GM12878 (cell line): ENCODE measurements around the gene CELSR2. TPM values are rescaled to one million over a fixed set of nuclear protein-coding genes. Genes with fewer than 3 reads are reported as not detected.

ENCODE experiments used
- ATAC-seq: fragments of 200-7000 bp; cut with Tn5 transposase; 3 replicates; pipeline ENCODE4 v1.9.1; 2020; ENCODE audit warnings: mild to moderate bottlenecking, moderate library complexity
- BruUV-seq: library from RNA; stranded (reverse); fragments of 400-500 nt; replicated peaks from 2 replicates; lab custom pipeline; 2021; lab: Mats Ljungman, UMichigan
- CTCF ChIA-PET: fragments of 300-600 bp; sonication (Branson Sonifier 250); formaldehyde crosslinking; extraction: SDS; loops from one replicate; lab custom pipeline; 2021; ENCODE audit warnings: inconsistent platforms; lab: Yijun Ruan, JAX
- POLR2A ChIA-PET: fragments of 350-600 bp; formaldehyde crosslinking; extraction: SDS; loops from one replicate; lab custom pipeline; 2021; ENCODE audit warnings: inconsistent platforms; lab: Charles Lee
- RAD21 ChIA-PET: fragments of 300-600 bp; sonication (Branson Sonifier 250); formaldehyde crosslinking; loops from one replicate; lab custom pipeline; 2023; ENCODE audit warnings: antibody characterized with exemption; ENCODE audit not compliant: unreplicated experiment; lab: Charles Lee
- SMC1A ChIA-PET: fragments of 300-600 bp; sonication (Branson Sonifier 250); formaldehyde crosslinking; loops from one replicate; lab custom pipeline; 2023; ENCODE audit not compliant: unreplicated experiment, uncharacterized antibody; lab: Charles Lee
- DNase-seq: peaks from one replicate; pipeline ENCODE4 v3.0.0-alpha.2; 2011; ENCODE audit warnings: low read depth, low spot score
- FAIRE-seq: peaks from 3 replicates; lab custom pipeline; 2011; peaks lifted over from hg19 to GRCh38; lab: Jason Lieb, UNC
- H2AFZ ChIP-seq: 2 replicates; pipeline ENCODE4 v1.6.0; 2011; ENCODE audit warnings: low read depth, low read length, control low read depth; ENCODE audit not compliant: control insufficient read depth
- H3K27ac ChIP-seq: 2 replicates; pipeline ENCODE4 v1.5.1; 2011; ENCODE audit warnings: control low read depth; ENCODE audit not compliant: control insufficient read depth, insufficient read depth
- H3K27me3 ChIP-seq, 2 experiments: replicated peaks in 1 of 2; 2 replicates each; pipeline versions ENCODE4 v1.6.0 to v1.6.1; 2011; ENCODE audit warnings: low read length in 1 of 2; ENCODE audit not compliant: control insufficient read depth in 2 of 2, insufficient read depth in 2 of 2
- H3K36me3 ChIP-seq, 2 experiments: 2 replicates each; pipeline ENCODE4 v1.5.1; 2011; ENCODE audit warnings: low read length in 1 of 2; ENCODE audit not compliant: control insufficient read depth in 2 of 2, insufficient read depth in 2 of 2
- H3K4me1 ChIP-seq: 2 replicates; pipeline ENCODE4 v1.6.1; 2011; ENCODE audit warnings: mild to moderate bottlenecking, low read length, moderate library complexity, mixed read lengths; ENCODE audit not compliant: control insufficient read depth, insufficient read depth
- H3K4me2 ChIP-seq: 2 replicates; pipeline ENCODE4 v1.6.0; 2011; ENCODE audit warnings: control low read depth; ENCODE audit not compliant: control insufficient read depth, insufficient read depth
- H3K4me3 ChIP-seq: fragments of 200-600 bp; sonication (generic); 2 replicates; pipeline ENCODE4 v1.5.1; 2016
- H3K79me2 ChIP-seq: 2 replicates; pipeline ENCODE4 v1.6.0; 2011; ENCODE audit warnings: low read length; ENCODE audit not compliant: control insufficient read depth, insufficient read depth
- H3K9ac ChIP-seq: 2 replicates; pipeline ENCODE4 v1.8.0; 2011; ENCODE audit warnings: low read length, control low read depth, mixed read lengths; ENCODE audit not compliant: control insufficient read depth, insufficient read depth
- H3K9me3 ChIP-seq: replicated peaks from 3 replicates; pipeline ENCODE4 v1.5.1; 2011; ENCODE audit warnings: mild to moderate bottlenecking, low read length; ENCODE audit not compliant: control insufficient read depth, insufficient read depth
- H4K20me1 ChIP-seq: 2 replicates; pipeline ENCODE4 v1.6.0; 2011; ENCODE audit not compliant: control insufficient read depth, insufficient read depth
- BACH1 ChIP-seq: fragments of 450-650 bp; IDR thresholded peaks from 2 replicates; pipeline ENCODE4 v1.6.1; 2017; ENCODE audit warnings: mild to moderate bottlenecking, borderline replicate concordance
- CHD4 ChIP-seq: fragments of 200-600 bp; sonication (generic); IDR thresholded peaks from 2 replicates; pipeline ENCODE4 v1.6.1; 2016; ENCODE audit warnings: mild to moderate bottlenecking
- FOXK2 ChIP-seq: fragments of 450-650 bp; IDR thresholded peaks from 2 replicates; pipeline ENCODE4 v1.6.1; 2017; ENCODE audit warnings: mild to moderate bottlenecking, moderate library complexity
- JUND ChIP-seq: IDR thresholded peaks from 2 replicates; pipeline ENCODE4 v1.6.1; 2012; ENCODE audit warnings: low read depth, mild to moderate bottlenecking, low read length, improper control_type of control experiment, moderate library complexity
- POLR2AphosphoS2 ChIP-seq: IDR thresholded peaks from 2 replicates; pipeline ENCODE4 v1.6.1; 2011; ENCODE audit warnings: low read depth, mild to moderate bottlenecking, low read length, improper control_type of control experiment, moderate library complexity
- RB1 ChIP-seq: fragments of 450-650 bp; formaldehyde crosslinking; IDR thresholded peaks from 2 replicates; pipeline ENCODE4 v1.6.1; 2017; ENCODE audit warnings: mild to moderate bottlenecking, borderline replicate concordance
- SMAD1 ChIP-seq: fragments of 450-650 bp; IDR thresholded peaks from 2 replicates; pipeline ENCODE4 v1.6.1; 2018; ENCODE audit warnings: mild to moderate bottlenecking, low read depth; ENCODE audit not compliant: partially characterized antibody
- SREBF1 ChIP-seq: IDR thresholded peaks from 2 replicates; pipeline ENCODE4 v1.6.1; 2012; ENCODE audit warnings: mild to moderate bottlenecking, low read length
- STAT3 ChIP-seq: IDR thresholded peaks from 2 replicates; pipeline ENCODE4 v1.6.1; 2011; ENCODE audit warnings: low read depth, low read length, improper control_type of control experiment
- SUZ12 ChIP-seq: fragments of 200-600 bp; sonication (generic); IDR thresholded peaks from one replicate; pipeline ENCODE4 v1.6.1; 2018; ENCODE audit warnings: antibody characterized with exemption, mild to moderate bottlenecking; ENCODE audit not compliant: unreplicated experiment
- ZBTB40 ChIP-seq: fragments of 450-650 bp; IDR thresholded peaks from 2 replicates; pipeline ENCODE4 v1.6.1; 2016; ENCODE audit warnings: mild to moderate bottlenecking, moderate library complexity, borderline replicate concordance
- ZNF207 ChIP-seq: fragments of 450-650 bp; IDR thresholded peaks from 2 replicates; pipeline ENCODE4 v1.6.1; 2014; ENCODE audit warnings: antibody characterized with exemption, mild to moderate bottlenecking, borderline replicate concordance
- ZSCAN29 ChIP-seq: fragments of 450-650 bp; IDR thresholded peaks from 2 replicates; pipeline ENCODE4 v1.6.1; 2017; ENCODE audit warnings: mild to moderate bottlenecking, moderate library complexity
- WGBS: methylation state at CpG from one replicate; pipeline ENCODE4 v1.1.6; 2016; ENCODE audit warnings: low lambda C conversion rate; ENCODE audit not compliant: insufficient replicate concordance, insufficient coverage; ENCODE audit errors: missing lambda C conversion rate; 5-methylcytosine and 5-hydroxymethylcytosine counted together
- in situ Hi-C: fragments of 300-500 bp; cut with MboI; formaldehyde crosslinking; loops from 9 replicates; pipeline ENCODE4 v1.14.3; 2018; ENCODE audit warnings: mixed read lengths
- intact Hi-C: fragments of 100-400 bp; cut with micrococcal nuclease; formaldehyde crosslinking; loops from one replicate; pipeline ENCODE4 v1.14.2; 2022; ENCODE audit not compliant: unreplicated experiment
- polyA plus RNA-seq, 11 experiments: library from polyadenylated mRNA; depleted of rRNA in 4 of 11; unstranded in 6 of 11; stranded (reverse) in 5 of 11; fragments of >200 nt; fragmentation: Nextera tagmentation in 4 of 11; fragmentation: Illumina TruSeq in 1 of 11; extraction: Ambion mirVana in 4 of 11; extraction: Trizol in 1 of 11; gene quantifications; 1 replicate in 1 of 11; 2 replicates in 10 of 11; pipeline versions ENCODE4 v1.2.1 to v1.2.3, GENCODE V29; 2011 to 2016; ENCODE audit warnings: inconsistent platforms in 2 of 11, missing spikeins in 2 of 11, low read depth in 1 of 11
- total RNA-seq, 4 experiments: library from RNA; depleted of rRNA in 3 of 4; stranded (reverse); fragments of >200 nt in 3 of 4; fragmentation: Illumina TruSeq in 1 of 4; extraction: Trizol in 1 of 4; gene quantifications; 2 replicates each; pipeline versions ENCODE4 v1.2.1 to v1.2.3, GENCODE V29; 2013 to 2021
- TF ChIP-seq, protein P1 (sequence below): IDR thresholded peaks from 2 replicates; pipeline ENCODE4 v1.6.1; 2011; ENCODE audit warnings: mild to moderate bottlenecking, low read depth, low read length, moderate library complexity; ENCODE audit not compliant: insufficient replicate concordance
- TF ChIP-seq, protein P2 (sequence below): fragments of 450-650 bp; IDR thresholded peaks from 2 replicates; pipeline ENCODE4 v1.6.1; 2017; ENCODE audit warnings: mild to moderate bottlenecking, low read depth, inconsistent platforms; ENCODE audit not compliant: poor library complexity, severe bottlenecking

Gene CELSR2
- total and polyA plus RNA-seq, 10 of the 15 experiments (the other 5 are each of a cell fraction or from before 2014, with no cell fraction given): under 0.01 to 0.15 (median 0.04) TPM; not detected in 2

DNA sequence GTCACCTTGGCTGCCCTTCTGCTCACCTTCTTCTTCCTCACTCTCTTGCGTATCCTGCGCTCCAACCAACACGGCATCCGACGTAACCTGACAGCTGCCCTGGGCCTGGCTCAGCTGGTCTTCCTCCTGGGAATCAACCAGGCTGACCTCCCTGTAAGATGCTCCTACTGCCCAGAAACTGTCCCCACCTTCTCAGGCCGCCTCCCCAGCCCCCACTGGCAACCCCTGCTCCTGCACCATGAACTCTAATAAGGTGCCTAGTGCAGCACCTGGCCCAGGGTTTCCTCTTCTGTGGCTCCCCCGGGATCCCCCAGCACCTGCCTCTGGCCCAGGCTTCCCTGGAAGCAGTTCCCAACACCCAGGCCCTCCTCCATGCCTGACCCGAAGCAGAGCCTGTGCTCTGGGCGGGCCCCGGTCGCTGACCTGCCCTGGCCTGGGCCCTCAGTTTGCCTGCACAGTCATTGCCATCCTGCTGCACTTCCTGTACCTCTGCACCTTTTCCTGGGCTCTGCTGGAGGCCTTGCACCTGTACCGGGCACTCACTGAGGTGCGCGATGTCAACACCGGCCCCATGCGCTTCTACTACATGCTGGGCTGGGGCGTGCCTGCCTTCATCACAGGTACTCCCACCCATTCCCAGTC, 20.8 kb downstream of the CELSR2 start (continued):
- TF ChIP-seq ZBTB40: no peak

GRCh38 chr1:109270623-109271317, 21.4 kb downstream of the CELSR2 start:
- Histone ChIP-seq H3K9me3 (no peaks in the 10 kb centered on the region), H3K79me2 (no peaks in the 10 kb centered on the region), H3K27me3 (peaks cover 0 to 1% of the 10 kb centered on the region in 2 experiments; a peak in 1 of 4 replicates), H3K27ac (no peak overlapping the region), H3K4me1 (no peaks in the 10 kb centered on the region), H3K4me2 (no peak overlapping the region), H3K9ac (no peak overlapping the region), H2AFZ (no peak overlapping the region), H4K20me1 (no peaks in the 10 kb centered on the region), H3K4me3 (no peak overlapping the region), H3K36me3 (no peaks in the 10 kb centered on the region)
- WGBS: 50% methylated on average over 20 of the region's 20 CpGs
- in situ Hi-C loops: no loop called here
- intact Hi-C loops: no loop called here
- ATAC-seq (no peak), FAIRE-seq (no peak), DNase-seq (no peak)
- SMC1A ChIA-PET: no interaction called here
- POLR2A ChIA-PET: no interaction called here
- RAD21 ChIA-PET: no interaction called here
- no TSS peak for BruUV-seq
- CTCF ChIA-PET: interaction anchor here (0.6 kb wide), 1 partner anchor 79 kb away, joined by 3 read pairs; no protein-coding TSS in a partner anchor
- TF ChIP-seq SREBF1 (no peak), POLR2AphosphoS2 (no peak), CHD4 (no peak), STAT3 (no peak), FOXK2 (no peak), SMAD1 (no peak), BACH1 (no peak), RB1 (no peak), SUZ12 (no peak), ZSCAN29 (no peak), JUND (no peak), ZNF207 (no peak)
- TF ChIP-seq, protein P1, sequence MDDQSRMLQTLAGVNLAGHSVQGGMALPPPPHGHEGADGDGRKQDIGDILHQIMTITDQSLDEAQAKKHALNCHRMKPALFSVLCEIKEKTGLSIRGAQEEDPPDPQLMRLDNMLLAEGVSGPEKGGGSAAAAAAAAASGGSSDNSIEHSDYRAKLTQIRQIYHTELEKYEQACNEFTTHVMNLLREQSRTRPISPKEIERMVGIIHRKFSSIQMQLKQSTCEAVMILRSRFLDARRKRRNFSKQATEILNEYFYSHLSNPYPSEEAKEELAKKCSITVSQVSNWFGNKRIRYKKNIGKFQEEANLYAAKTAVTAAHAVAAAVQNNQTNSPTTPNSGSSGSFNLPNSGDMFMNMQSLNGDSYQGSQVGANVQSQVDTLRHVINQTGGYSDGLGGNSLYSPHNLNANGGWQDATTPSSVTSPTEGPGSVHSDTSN: no peak
- TF ChIP-seq, protein P2, sequence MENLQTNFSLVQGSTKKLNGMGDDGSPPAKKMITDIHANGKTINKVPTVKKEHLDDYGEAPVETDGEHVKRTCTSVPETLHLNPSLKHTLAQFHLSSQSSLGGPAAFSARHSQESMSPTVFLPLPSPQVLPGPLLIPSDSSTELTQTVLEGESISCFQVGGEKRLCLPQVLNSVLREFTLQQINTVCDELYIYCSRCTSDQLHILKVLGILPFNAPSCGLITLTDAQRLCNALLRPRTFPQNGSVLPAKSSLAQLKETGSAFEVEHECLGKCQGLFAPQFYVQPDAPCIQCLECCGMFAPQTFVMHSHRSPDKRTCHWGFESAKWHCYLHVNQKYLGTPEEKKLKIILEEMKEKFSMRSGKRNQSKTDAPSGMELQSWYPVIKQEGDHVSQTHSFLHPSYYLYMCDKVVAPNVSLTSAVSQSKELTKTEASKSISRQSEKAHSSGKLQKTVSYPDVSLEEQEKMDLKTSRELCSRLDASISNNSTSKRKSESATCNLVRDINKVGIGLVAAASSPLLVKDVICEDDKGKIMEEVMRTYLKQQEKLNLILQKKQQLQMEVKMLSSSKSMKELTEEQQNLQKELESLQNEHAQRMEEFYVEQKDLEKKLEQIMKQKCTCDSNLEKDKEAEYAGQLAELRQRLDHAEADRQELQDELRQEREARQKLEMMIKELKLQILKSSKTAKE: no peak
